LoVo (cell line): ENCODE results near the gene PLAGL1.
"Not testable (repeated sequence)": the region's sequence is repeated elsewhere in the genome, so short reads cannot be mapped to it uniquely, and the experiment has no call there.

Experiments
- DNase-seq: peaks from one replicate; pipeline ENCODE4 v3.0.0-alpha.2; 2016; ENCODE audit warnings: low spot score

The PLAGL1 gene

GRCh38 chr6:143936778-143937667 lies 71.0 kb downstream of the PLAGL1 start:
- no peak for DNase-seq

GRCh38 chr6:143936347-143936746 lies 71.7 kb downstream of the PLAGL1 start:
- DNase-seq = no peak

- no peak for DNase-seq
Observed at GRCh38 chr6:143934867-143935266, 73.2 kb downstream of the PLAGL1 start.

- DNase-seq = no peak
Observed at GRCh38 chr6:143934331-143934730, 73.7 kb downstream of the PLAGL1 start.

GRCh38 chr6:143929975-143930374 lies 78.1 kb downstream of the PLAGL1 start:
- no peak for DNase-seq

- DNase-seq = no peak
Observed at GRCh38 chr6:143928853-143929252, 79.2 kb downstream of the PLAGL1 start.

- not testable (repeated sequence) for DNase-seq
Observed at GRCh38 chr6:143917026-143917425, 91.0 kb downstream of the PLAGL1 start.

- DNase-seq = no peak
Observed at GRCh38 chr6:143912671-143913070, 95.4 kb downstream of the PLAGL1 start.

DNA sequence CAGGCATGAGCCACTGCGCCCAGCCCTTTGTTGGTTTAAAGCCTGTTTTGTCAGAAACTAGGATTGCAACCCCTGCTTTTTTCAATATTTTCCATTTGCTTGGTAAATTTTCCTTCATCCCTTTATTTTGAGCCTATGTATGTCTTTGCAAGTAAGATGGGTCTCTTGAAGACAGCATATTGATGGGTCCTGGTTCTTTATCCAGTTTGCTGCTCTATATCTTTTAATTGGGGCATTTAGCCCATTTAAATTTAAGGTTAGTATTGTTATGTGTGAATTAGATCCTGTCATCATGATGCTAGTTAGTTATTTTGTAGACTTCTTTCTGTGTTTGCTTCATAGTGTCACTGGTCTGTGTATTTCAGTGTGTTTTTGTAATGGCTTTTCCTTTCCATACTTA lies 97.0 kb downstream of the PLAGL1 start:
- DNase-seq = no peak

DNA sequence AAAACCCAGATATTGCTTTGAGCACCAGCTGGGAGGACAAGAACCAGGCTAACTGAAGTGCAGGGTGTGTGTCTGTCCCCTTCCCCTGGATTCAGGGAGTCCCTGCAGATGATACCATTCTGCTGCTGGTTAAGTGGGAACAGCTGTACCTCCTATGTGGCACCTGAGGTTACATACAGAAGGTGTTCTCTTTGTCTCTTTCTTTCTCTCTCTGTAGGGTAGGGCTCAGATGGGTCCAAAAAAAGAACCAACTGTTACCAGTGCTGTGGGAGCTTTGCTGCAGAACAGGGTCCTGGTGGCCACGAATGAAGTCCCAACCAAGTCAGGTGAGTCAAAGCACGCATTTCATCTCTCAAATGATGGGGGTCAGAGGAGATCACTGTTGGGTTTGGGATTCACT lies 105.2 kb downstream of the PLAGL1 start:
- no peak for DNase-seq

DNA sequence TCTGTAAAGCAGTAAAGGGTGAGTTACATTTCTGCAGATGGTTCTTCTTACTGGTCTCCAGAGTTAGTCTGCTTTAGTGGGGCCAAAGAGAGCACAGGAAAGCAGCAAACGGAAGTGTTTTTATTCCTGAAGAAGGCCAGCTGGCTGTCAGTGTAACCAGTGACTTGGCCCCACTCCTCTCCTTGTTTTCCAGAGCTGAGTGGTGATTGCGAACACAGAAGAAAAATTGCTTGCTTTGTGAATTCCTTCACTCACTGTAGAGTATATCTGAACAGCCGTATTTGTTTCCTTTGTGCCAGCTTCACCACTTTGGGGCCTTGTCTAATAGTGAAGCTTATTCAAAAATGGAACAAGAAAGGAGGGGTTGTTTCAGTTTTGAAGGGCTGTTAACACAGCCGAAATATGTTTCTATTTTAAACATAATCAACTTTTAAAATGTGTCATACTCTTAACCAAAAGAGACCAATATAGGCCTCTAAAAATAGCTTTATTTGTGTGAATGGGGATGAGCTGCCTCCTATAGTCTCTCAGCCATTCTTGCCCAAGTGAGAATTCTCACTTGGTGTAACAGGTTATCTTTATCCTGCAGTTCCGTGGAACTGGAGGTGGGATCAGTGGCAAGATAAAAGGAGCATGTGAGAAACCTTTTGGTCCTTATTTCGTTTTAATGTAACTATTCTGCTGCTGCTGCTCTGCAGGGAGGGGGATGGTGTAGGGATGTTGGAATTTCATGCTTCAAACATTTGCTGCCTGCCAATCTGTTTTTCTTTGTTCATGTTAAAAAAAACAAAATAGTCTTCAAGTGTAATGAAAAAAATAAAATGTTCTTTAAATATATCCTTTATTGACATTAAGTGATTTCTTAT lies 105.9 kb downstream of the PLAGL1 start:
- no peak for DNase-seq

- DNase-seq = no peak
Observed at GRCh38 chr6:143900358-143900757, 107.7 kb downstream of the PLAGL1 start.

DNA sequence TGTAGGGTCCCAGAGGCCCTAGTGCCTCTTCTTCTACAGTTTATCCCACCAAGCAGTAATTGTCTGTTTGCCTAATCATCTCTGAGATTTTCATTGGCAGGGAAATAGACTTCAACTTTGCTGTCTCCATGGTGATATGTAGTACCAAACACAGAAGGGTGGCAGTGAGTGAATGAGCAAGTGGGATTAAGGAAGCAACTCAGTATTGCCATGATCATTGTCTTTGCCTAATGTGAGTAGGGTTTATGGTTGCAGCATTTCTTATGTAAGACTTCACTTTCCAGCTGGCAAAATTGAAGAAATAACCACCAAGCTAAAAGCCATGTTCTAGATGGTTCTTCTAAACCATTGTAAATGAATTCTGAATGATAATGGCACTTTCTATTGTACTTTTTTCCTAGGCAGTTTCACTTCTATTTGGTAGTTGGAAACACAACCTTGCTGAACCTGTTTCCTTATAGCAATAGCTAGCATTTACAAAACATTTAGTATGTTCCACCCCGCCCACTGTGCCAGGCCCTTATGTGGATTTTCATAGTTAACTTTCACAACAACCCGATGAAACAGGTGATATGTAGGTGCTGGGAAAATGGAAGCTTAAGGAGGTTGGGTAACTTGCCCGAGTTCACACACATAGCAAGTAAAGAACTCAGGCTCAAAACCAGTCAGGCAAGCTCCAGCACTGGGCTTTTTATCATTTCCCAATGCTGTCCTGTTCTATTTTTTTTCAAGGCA lies 111.8 kb downstream of the PLAGL1 start:
- DNase-seq = no peak

DNA sequence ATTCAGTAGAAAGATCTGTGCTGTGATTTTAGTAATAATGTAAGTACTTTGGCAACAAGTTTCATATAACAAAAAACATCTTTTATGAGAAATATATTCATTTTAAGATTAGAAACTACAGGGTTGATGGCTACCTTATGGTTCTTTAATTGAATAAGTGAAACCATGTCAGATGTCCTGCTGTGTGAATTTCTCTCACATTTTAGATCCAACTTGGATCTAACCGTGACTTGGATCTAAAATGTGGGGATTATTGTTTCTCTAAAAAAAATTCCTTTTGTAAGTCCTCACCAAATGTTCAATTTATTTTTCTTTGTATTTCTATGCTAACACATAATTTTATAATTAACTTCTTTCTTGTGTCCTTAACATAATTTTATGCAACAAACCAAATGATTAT lies 113.4 kb downstream of the PLAGL1 start:
- no peak for DNase-seq
